Heart left ventricle (tissue), 16 donors: ENCODE data around the gene NFKB1. TPM values are rescaled to one million over a fixed set of nuclear protein-coding genes. Genes with fewer than 3 reads are reported as not detected.

Experiments
- ATAC-seq, 4 donors: fragments of 200-7000 bp; cut with Tn5 transposase; one replicate each; pipeline ENCODE4 v1.9.1; 2020 to 2022; ENCODE audit warnings: moderate library complexity in 4 of 4, mild to moderate bottlenecking in 3 of 4, moderate number of reproducible peaks in 1 of 4
- DNase-seq, 5 donors: peaks; one replicate each; pipeline ENCODE4 v3.0.0-alpha.2; 2020
- H3K27ac ChIP-seq, 12 donors: fragments of 200-600 bp; sonication (generic) in 4 of 12; one replicate each; pipeline versions ENCODE4 v1.5.0 to v1.8.0; 2016 to 2022; ENCODE audit warnings: mild to moderate bottlenecking in 2 of 12
- H3K27me3 ChIP-seq, 9 donors: fragments of 200-600 bp; sonication (generic) in 2 of 9; one replicate each; pipeline versions ENCODE4 v1.5.1 to v1.8.0; 2016 to 2022; ENCODE audit warnings: mild to moderate bottlenecking in 3 of 9
- H3K36me3 ChIP-seq, 9 donors: fragments of 200-600 bp; sonication (generic) in 2 of 9; one replicate each; pipeline versions ENCODE4 v1.5.0 to v1.8.0; 2018 to 2022; ENCODE audit warnings: mild to moderate bottlenecking in 2 of 9
- H3K4me1 ChIP-seq, 12 donors: fragments of 200-600 bp; sonication (generic) in 4 of 12; one replicate each; pipeline versions ENCODE4 v1.5.0 to v1.8.0; 2016 to 2022; ENCODE audit warnings: mild to moderate bottlenecking in 3 of 12
- H3K4me3 ChIP-seq, 12 donors: fragments of 200-600 bp; sonication (generic) in 4 of 12; one replicate each; pipeline versions ENCODE4 v1.5.0 to v1.8.0; 2017 to 2022; ENCODE audit warnings: mild to moderate bottlenecking in 9 of 12, moderate library complexity in 4 of 12
- H3K9me3 ChIP-seq, 12 donors: fragments of 200-600 bp; sonication (generic) in 4 of 12; one replicate each; pipeline versions ENCODE4 v1.5.0 to v1.8.0; 2016 to 2022; ENCODE audit warnings: mild to moderate bottlenecking in 1 of 12
- POLR2A ChIP-seq, 2 donors: fragments of 450-650 bp; IDR thresholded peaks; one replicate each; pipeline ENCODE4 v1.6.1; 2017; ENCODE audit warnings: antibody characterized with exemption in 2 of 2, mild to moderate bottlenecking in 2 of 2, moderate library complexity in 2 of 2
- WGBS, 4 donors: extraction: QIAGEN DNeasy Blood & Tissue Kit in 2 of 4; methylation state at CpG; one replicate each; pipeline versions ENCODE4 v1.1.5 to v1.1.7; 2013 to 2018; 5-methylcytosine and 5-hydroxymethylcytosine counted together
- intact Hi-C, 10 donors: fragments of 100-400 bp; cut with DNase I; formaldehyde crosslinking; loops; one replicate each; pipeline versions ENCODE4 v1.11.1 to v1.14.2; 2022
- polyA plus RNA-seq, 2 donors: library from polyadenylated mRNA; stranded (reverse); fragments of 200-250 nt; gene quantifications; one replicate each; pipeline ENCODE4 v1.2.3, GENCODE V29; 2013
- total RNA-seq, 9 donors: library from RNA; depleted of rRNA in 2 of 9; stranded (reverse); fragments of >200 nt in 2 of 9; fragmentation: NEBNext Ultra II Directional in 3 of 9; extraction: Animal tissue kit (Norgen Biotek cat#: 25700) in 3 of 9; gene quantifications; one replicate each; pipeline versions ENCODE4 v1.1.0 to v1.2.4, GENCODE V29; 2016 to 2023
- TF ChIP-seq, protein P1 (sequence below), 12 donors: fragments of 200-600 bp; sonication (generic) in 4 of 12; IDR thresholded peaks; one replicate each; pipeline versions ENCODE4 v1.5.0 to v1.8.0; 2018 to 2022; ENCODE audit warnings: antibody characterized with exemption in 12 of 12, mild to moderate bottlenecking in 5 of 12
- donor health status: ischemic (EF 13 %, LVEDD 7.1; RV severe dilation, severe dysfunction).
- donor health status: healthy with polysubstance abuse.
- donor health status: DM: no; HTN: yes; CAD: no.
- donor health status: DM: no; HTN: no; CAD: no.
- donor health status: ischemic (EF 25% LVEDD 6.9; RV normal size, moderate dysfunction).
- donor health status: ischemic (EF 25% LVEDD 5.7; RV mildly dilated, moderate dysfunction).
- donor health status: healthy.
- donor health status: DM: yes; HTN: yes; CAD: no.
- donor health status: ischemic (EF 35%, LVEDD 5.7; RV mildly dilated, moderate dysfunction).
- donor health status: nonischemic (EF 11% LVEDD 7.7; RV severe dilation, severe dysfunction).
- donor health status: DM: yes; HTN: yes; CAD: no.
- donor health status: PGD.
- donor health status: ischemic (EF 29% LVEDD 5.4; RV normal size, mild dysfunction).
- donor health status: nonischemic (EF 23%, LVEDD 6.1; RV moderate dilation, normal function).

NFKB1 gene
- total and polyA plus RNA-seq, 11 donors: 4.8 to 34.1 (median 19.2) TPM

DNA sequence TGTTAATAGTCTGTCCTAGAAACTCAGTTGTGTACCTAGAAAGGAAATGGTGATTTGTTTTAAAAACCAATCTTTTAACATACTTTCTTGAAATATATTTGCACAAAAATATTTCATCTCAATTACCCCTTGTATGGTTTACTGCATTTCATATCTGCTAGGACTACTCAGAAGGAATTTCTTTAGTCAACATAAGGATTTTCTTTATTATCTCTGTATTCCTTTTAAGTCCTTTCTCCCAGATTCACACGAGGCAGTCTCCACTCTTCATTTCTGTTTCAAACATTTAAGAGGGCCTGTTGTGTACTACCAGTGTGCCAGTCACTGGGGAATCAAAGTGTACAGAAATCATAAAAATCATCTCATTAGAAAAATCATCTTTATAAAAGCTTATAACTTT, 28.8 kb downstream of the NFKB1 start:
- no peak overlapping the region for H3K27ac ChIP-seq
- H3K27me3 ChIP-seq: no peaks in the 10 kb centered on the region
- 55 to 73% (median 65%) methylated on average over 1 of the region's 1 CpG for WGBS, 4 donors
- H3K9me3 ChIP-seq: no peaks in the 10 kb centered on the region
- no peak overlapping the region for H3K4me3 ChIP-seq
- no peak for DNase-seq
- no peak for TF ChIP-seq POLR2A (IDR thresholded peaks at IDR 0.05)
- TF ChIP-seq, protein P1, sequence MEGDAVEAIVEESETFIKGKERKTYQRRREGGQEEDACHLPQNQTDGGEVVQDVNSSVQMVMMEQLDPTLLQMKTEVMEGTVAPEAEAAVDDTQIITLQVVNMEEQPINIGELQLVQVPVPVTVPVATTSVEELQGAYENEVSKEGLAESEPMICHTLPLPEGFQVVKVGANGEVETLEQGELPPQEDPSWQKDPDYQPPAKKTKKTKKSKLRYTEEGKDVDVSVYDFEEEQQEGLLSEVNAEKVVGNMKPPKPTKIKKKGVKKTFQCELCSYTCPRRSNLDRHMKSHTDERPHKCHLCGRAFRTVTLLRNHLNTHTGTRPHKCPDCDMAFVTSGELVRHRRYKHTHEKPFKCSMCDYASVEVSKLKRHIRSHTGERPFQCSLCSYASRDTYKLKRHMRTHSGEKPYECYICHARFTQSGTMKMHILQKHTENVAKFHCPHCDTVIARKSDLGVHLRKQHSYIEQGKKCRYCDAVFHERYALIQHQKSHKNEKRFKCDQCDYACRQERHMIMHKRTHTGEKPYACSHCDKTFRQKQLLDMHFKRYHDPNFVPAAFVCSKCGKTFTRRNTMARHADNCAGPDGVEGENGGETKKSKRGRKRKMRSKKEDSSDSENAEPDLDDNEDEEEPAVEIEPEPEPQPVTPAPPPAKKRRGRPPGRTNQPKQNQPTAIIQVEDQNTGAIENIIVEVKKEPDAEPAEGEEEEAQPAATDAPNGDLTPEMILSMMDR (IDR thresholded peaks at IDR 0.05): no peak
- no peak for ATAC-seq
- intact Hi-C loops: no loop called here
- H3K4me1 ChIP-seq: peaks cover 0 to 49% (median 1%) of the 10 kb centered on the region in 12 donors
- peaks cover 0 to 38% (median 7%) of the 10 kb centered on the region in 9 donors for H3K36me3 ChIP-seq

- Histone ChIP-seq H3K4me3 (no peak overlapping the region), H3K36me3 (peaks cover 0 to 38% (median 7%) of the 10 kb centered on the region in 9 donors), H3K27ac (no peak overlapping the region), H3K9me3 (no peaks in the 10 kb centered on the region), H3K4me1 (peaks cover 0 to 47% (median 0%) of the 10 kb centered on the region in 12 donors), H3K27me3 (no peaks in the 10 kb centered on the region)
- intact Hi-C loops: no loop called here
- TF ChIP-seq POLR2A (IDR thresholded peaks at IDR 0.05): no peak
- TF ChIP-seq, protein P1 (IDR thresholded peaks at IDR 0.05): no peak
- WGBS, 4 donors: 80 to 88% (median 84%) methylated on average over 2 of the region's 2 CpGs
- no peak for ATAC-seq
- DNase-seq: no peak
Observed at GRCh38 chr4:102530986-102531385, 29.8 kb downstream of the NFKB1 start.

GRCh38 chr4:102531462-102531861, 30.3 kb downstream of the NFKB1 start:
- H3K36me3 ChIP-seq: peaks cover 0 to 38% (median 7%) of the 10 kb centered on the region in 9 donors
- intact Hi-C loops: no loop called here
- 98 to 100% (median 98%) methylated on average over 1 of the region's 1 CpG for WGBS, 4 donors
- TF ChIP-seq, protein P1 (IDR thresholded peaks at IDR 0.05): no peak
- no peak for TF ChIP-seq POLR2A (IDR thresholded peaks at IDR 0.05)
- no peak for DNase-seq
- peaks cover 0 to 47% (median 0%) of the 10 kb centered on the region in 12 donors for H3K4me1 ChIP-seq
- no peak for ATAC-seq
- no peak overlapping the region for H3K27ac ChIP-seq
- H3K4me3 ChIP-seq: no peak overlapping the region
- H3K27me3 ChIP-seq: no peaks in the 10 kb centered on the region
- H3K9me3 ChIP-seq: no peaks in the 10 kb centered on the region

DNA sequence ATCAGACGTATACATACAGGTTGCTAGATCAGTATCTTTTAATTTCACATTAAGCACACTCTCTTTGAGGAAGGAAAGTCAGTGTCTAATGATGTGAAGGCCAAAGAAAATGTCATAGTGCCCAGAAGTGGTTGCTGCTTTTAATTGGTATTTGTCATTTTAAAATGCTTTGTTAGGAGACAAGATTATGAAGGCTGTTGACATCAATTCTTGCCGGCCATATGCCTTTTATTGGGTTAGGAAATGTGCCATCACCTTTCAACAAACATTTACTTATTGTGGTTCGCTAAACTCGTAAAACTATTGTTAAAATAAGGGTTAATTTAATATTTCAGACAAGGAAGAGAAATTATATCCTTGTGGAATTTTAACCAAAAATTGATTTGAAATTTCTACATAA, 32.2 kb downstream of the NFKB1 start:
- intact Hi-C loops: no loop called here
- ATAC-seq: no peak
- no peak overlapping the region for H3K27ac ChIP-seq
- no peak overlapping the region for H3K4me3 ChIP-seq
- peaks cover 0 to 45% (median 13%) of the 10 kb centered on the region in 9 donors for H3K36me3 ChIP-seq
- 95 to 96% (median 95%) methylated on average over 4 of the region's 4 CpGs for WGBS, 4 donors
- TF ChIP-seq POLR2A (IDR thresholded peaks at IDR 0.05): no peak
- TF ChIP-seq, protein P1 (IDR thresholded peaks at IDR 0.05): no peak
- no peaks in the 10 kb centered on the region for H3K9me3 ChIP-seq
- peaks cover 0 to 34% (median 0%) of the 10 kb centered on the region in 12 donors for H3K4me1 ChIP-seq
- no peaks in the 10 kb centered on the region for H3K27me3 ChIP-seq
- no peak for DNase-seq
